Uterus (tissue), 2 donors: ENCODE measurements around the gene FOCAD.

ENCODE experiments used
- CTCF ChIP-seq, 4 experiments: fragments of 200-600 bp in 2 of 4; fragments of 450-650 bp in 2 of 4; sonication (generic) in 2 of 4; IDR thresholded peaks; one replicate each; pipeline ENCODE4 v1.5.1; 2016 to 2019; ENCODE audit warnings: antibody characterized with exemption in 4 of 4, mild to moderate bottlenecking in 2 of 4, moderate library complexity in 1 of 4
- POLR2A ChIP-seq, 2 donors: fragments of 450-650 bp; IDR thresholded peaks; one replicate each; pipeline ENCODE4 v1.6.1; 2016; ENCODE audit warnings: antibody characterized with exemption in 2 of 2, mild to moderate bottlenecking in 1 of 2, moderate library complexity in 1 of 2

- TF ChIP-seq CTCF (IDR thresholded peaks at IDR 0.05) (no peak), POLR2A (IDR thresholded peaks at IDR 0.05) (no peak)
Observed at GRCh38 chr9:21037278-21037677, 353.2 kb downstream of the FOCAD start.
